Gastroesophageal sphincter (tissue), 3 donors: ENCODE results near the gene SYK.

Source experiments
- POLR2AphosphoS5 ChIP-seq: sonication (generic); formaldehyde crosslinking; IDR thresholded peaks from one replicate; pipeline ENCODE4 v1.6.1; 2017; ENCODE audit warnings: antibody characterized with exemption
- TF ChIP-seq, protein P1 (sequence below), 4 experiments: fragments of 200-600 bp in 2 of 4; fragments of 450-650 bp in 2 of 4; sonication (generic) in 1 of 4; IDR thresholded peaks; one replicate each; pipeline ENCODE4 v1.5.1; 2017 to 2019; ENCODE audit warnings: antibody characterized with exemption in 4 of 4, mild to moderate bottlenecking in 2 of 4, moderate library complexity in 2 of 4

DNA sequence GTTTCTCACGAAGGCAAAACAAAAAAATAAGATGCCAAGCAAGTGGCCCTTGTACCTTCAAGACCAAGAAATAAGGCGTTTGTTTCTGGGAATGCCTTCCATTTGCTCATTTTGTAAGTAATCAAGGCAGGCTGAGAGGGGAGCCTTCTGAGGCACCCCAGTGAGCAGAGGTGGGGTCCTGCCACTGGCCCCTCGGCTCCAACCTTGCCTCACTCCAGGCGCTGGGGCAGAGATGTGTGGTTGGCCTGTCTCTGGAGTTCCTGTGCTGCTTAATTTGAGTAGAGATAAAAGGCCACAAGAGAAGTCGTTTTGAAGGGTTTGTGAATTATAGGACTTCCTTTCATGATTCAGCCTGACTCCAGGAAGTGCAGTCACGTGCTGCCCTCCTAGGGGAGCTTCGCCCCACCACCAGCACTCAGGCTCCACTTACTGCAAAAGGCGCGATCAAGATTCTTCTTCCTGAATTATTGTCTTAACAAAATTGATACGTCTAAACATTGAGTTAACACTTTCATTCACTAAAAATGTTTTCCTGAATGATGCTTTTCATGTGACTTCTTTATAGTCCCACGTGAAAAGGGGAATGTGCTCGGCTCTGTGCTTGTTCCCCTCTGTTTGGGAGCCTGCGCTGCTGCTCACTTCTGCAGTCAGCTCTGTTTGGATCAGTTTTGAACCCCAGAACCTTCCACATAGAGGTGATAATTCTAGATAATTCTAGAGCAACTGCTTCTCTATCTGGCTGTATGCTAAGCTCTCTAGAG is 13.7 kb downstream of the SYK start:
- TF ChIP-seq POLR2AphosphoS5 = no peak
- TF ChIP-seq, protein P1, sequence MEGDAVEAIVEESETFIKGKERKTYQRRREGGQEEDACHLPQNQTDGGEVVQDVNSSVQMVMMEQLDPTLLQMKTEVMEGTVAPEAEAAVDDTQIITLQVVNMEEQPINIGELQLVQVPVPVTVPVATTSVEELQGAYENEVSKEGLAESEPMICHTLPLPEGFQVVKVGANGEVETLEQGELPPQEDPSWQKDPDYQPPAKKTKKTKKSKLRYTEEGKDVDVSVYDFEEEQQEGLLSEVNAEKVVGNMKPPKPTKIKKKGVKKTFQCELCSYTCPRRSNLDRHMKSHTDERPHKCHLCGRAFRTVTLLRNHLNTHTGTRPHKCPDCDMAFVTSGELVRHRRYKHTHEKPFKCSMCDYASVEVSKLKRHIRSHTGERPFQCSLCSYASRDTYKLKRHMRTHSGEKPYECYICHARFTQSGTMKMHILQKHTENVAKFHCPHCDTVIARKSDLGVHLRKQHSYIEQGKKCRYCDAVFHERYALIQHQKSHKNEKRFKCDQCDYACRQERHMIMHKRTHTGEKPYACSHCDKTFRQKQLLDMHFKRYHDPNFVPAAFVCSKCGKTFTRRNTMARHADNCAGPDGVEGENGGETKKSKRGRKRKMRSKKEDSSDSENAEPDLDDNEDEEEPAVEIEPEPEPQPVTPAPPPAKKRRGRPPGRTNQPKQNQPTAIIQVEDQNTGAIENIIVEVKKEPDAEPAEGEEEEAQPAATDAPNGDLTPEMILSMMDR (IDR thresholded peaks at IDR 0.05) = no peak
